Measurements from ENCODE around the gene SOCS7. TPM values are rescaled to one million over a fixed set of nuclear protein-coding genes. Genes with fewer than 3 reads are reported as not detected.

SOCS7 gene
- total RNA-seq, 4 donors from 2014 or later: 3.0 to 20.1 (median 15.2) TPM

GRCh38 chr17:38342886-38343607, 8.6 kb upstream of the SOCS7 start:
- H3K4me3 ChIP-seq: no peak overlapping the region
- no peak for DNase-seq
- no peak overlapping the region for H3K27ac ChIP-seq
- WGBS, 2 donors (ENCODE audit: low coverage in 1 of 2): 86% methylated on average over 14 of the region's 18 CpGs; no CpG with 5 or more reads in 1 of the 2 donors
- no peaks in the 10 kb centered on the region for H3K27me3 ChIP-seq
- in situ Hi-C loops (cut with MboI; ENCODE audit: low pct_ligation_motif_present in 1 of 4, low pct_unique_long_range_greater_than_20kb in 1 of 4, low sequenced_read_pairs in 3 of 4) (loop anchor here in 1 of 4 donors (10.0 kb wide), 1 partner anchor 72 kb away; no protein-coding TSS in a partner anchor), intact Hi-C loops (cut with DNase I; ENCODE audit: low total_unique reads) (no loop called here)
- no peaks in the 10 kb centered on the region for H3K9me3 ChIP-seq
- TF ChIP-seq, protein P1, sequence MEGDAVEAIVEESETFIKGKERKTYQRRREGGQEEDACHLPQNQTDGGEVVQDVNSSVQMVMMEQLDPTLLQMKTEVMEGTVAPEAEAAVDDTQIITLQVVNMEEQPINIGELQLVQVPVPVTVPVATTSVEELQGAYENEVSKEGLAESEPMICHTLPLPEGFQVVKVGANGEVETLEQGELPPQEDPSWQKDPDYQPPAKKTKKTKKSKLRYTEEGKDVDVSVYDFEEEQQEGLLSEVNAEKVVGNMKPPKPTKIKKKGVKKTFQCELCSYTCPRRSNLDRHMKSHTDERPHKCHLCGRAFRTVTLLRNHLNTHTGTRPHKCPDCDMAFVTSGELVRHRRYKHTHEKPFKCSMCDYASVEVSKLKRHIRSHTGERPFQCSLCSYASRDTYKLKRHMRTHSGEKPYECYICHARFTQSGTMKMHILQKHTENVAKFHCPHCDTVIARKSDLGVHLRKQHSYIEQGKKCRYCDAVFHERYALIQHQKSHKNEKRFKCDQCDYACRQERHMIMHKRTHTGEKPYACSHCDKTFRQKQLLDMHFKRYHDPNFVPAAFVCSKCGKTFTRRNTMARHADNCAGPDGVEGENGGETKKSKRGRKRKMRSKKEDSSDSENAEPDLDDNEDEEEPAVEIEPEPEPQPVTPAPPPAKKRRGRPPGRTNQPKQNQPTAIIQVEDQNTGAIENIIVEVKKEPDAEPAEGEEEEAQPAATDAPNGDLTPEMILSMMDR (IDR thresholded peaks at IDR 0.05): no peak
- no peak for TF ChIP-seq POLR2A (IDR thresholded peaks at IDR 0.05)
- TF ChIP-seq EP300 (IDR thresholded peaks at IDR 0.05; ENCODE audit: low read depth): no peak
- TF ChIP-seq POLR2AphosphoS5 (IDR thresholded peaks at IDR 0.05): no peak
- H3K4me1 ChIP-seq: peaks cover 0 to 3% (median 0%) of the 10 kb centered on the region in 4 donors
- H3K36me3 ChIP-seq: no peaks in the 10 kb centered on the region

GRCh38 chr17:38343608-38344419, 7.8 kb upstream of the SOCS7 start, which contains the start of gene GPR179:
TSS of gene GPR179 (minus strand) at chr17:38343956. CDS start at chr17:38343789, 167 bp downstream.
- Histone ChIP-seq H3K4me1 (peaks cover 0 to 3% (median under 1%) of the 10 kb centered on the region in 4 donors), H3K9me3 (no peaks in the 10 kb centered on the region), H3K4me3 (no peak within 1 kb of the TSS), H3K27ac (no peak within 1 kb of the TSS), H3K36me3 (no peaks in the 10 kb centered on the region), H3K27me3 (no peaks in the 10 kb centered on the region)
- in situ Hi-C loops (cut with MboI; ENCODE audit: low pct_ligation_motif_present in 1 of 4, low pct_unique_long_range_greater_than_20kb in 1 of 4, low sequenced_read_pairs in 3 of 4): loop anchor here in 1 of 4 donors (10.0 kb wide), 1 partner anchor 71 kb away; no protein-coding TSS in a partner anchor
- no peak for TF ChIP-seq POLR2AphosphoS5 (IDR thresholded peaks at IDR 0.05)
- TF ChIP-seq EP300 (IDR thresholded peaks at IDR 0.05; ENCODE audit: low read depth): no peak
- DNase-seq: no peak
- intact Hi-C loops (cut with DNase I; ENCODE audit: low total_unique reads): no loop called here
- WGBS, 2 donors (ENCODE audit: low coverage in 1 of 2): 66% methylated on average over 18 of the region's 18 CpGs; no CpG with 5 or more reads in 1 of the 2 donors

DNA sequence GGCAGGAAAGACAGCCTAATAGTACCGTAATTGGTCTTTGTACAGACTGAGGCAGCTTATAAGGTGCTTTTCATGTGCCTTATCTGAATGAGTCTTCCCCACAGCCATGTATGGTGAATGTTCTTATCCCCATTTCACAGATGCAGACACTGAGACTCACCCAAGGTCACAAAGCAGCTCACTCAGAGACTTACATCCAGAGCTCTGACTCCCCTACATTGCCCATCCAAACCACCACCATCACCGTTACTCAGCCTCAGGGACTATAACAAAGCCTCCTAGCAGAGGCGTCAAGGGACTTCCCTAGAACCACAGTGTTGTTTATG, 7.3 kb upstream of the SOCS7 start:
- Histone ChIP-seq H3K27me3 (no peaks in the 10 kb centered on the region), H3K36me3 (no peaks in the 10 kb centered on the region), H3K4me1 (peaks cover 0 to 3% (median 1%) of the 10 kb centered on the region in 4 donors), H3K4me3 (no peak overlapping the region), H3K9me3 (no peaks in the 10 kb centered on the region), H3K27ac (no peak overlapping the region)
- no peak for TF ChIP-seq POLR2A (IDR thresholded peaks at IDR 0.05)
- TF ChIP-seq POLR2AphosphoS5 (IDR thresholded peaks at IDR 0.05): no peak
- TF ChIP-seq, protein P1 (IDR thresholded peaks at IDR 0.05): no peak
- 60 to 93% methylated on average over 1 to 3 of the region's 3 CpGs for WGBS, 2 donors (ENCODE audit: low coverage in 1 of 2)
- intact Hi-C loops (cut with DNase I; ENCODE audit: low total_unique reads): no loop called here
- DNase-seq: no peak
- in situ Hi-C loops (cut with MboI; ENCODE audit: low pct_ligation_motif_present in 1 of 4, low pct_unique_long_range_greater_than_20kb in 1 of 4, low sequenced_read_pairs in 3 of 4): loop anchor here in 1 of 4 donors (10.0 kb wide), 1 partner anchor 70 kb away; no protein-coding TSS in a partner anchor

- H3K9me3 ChIP-seq: no peaks in the 10 kb centered on the region
- 90% methylated on average over 7 of the region's 7 CpGs; no CpG with 5 or more reads in 1 of the 2 donors for WGBS, 2 donors (ENCODE audit: low coverage in 1 of 2)
- in situ Hi-C loops (cut with MboI; ENCODE audit: low pct_ligation_motif_present in 1 of 4, low pct_unique_long_range_greater_than_20kb in 1 of 4, low sequenced_read_pairs in 3 of 4): loop anchor here in 3 of 4 donors (5.0 to 10.0 kb wide), 2 partner anchors 67 to 69 kb away; no protein-coding TSS in a partner anchor
- H3K27ac ChIP-seq: no peak overlapping the region
- H3K27me3 ChIP-seq: no peaks in the 10 kb centered on the region
- TF ChIP-seq POLR2A (IDR thresholded peaks at IDR 0.05): no peak
- TF ChIP-seq POLR2AphosphoS5 (IDR thresholded peaks at IDR 0.05): no peak
- TF ChIP-seq EP300 (IDR thresholded peaks at IDR 0.05; ENCODE audit: low read depth): no peak
- TF ChIP-seq, protein P1 (IDR thresholded peaks at IDR 0.05): no peak
- DNase-seq: no peak
- H3K4me1 ChIP-seq: peaks cover 0 to 3% (median 1%) of the 10 kb centered on the region in 4 donors
- H3K36me3 ChIP-seq: no peaks in the 10 kb centered on the region
- intact Hi-C loops (cut with DNase I; ENCODE audit: low total_unique reads): no loop called here
- H3K4me3 ChIP-seq: no peak overlapping the region
These were observed 5.9 kb upstream of the SOCS7 start for GRCh38 chr17:38345743-38346142.

Data from transverse colon (tissue), 4 donors.